ENCODE measurements around the gene BGLAP. TPM values are rescaled to one million over a fixed set of nuclear protein-coding genes. Genes with fewer than 3 reads are reported as not detected.

The BGLAP gene
- total RNA-seq, 1 experiment from 2014 or later, result 2.4 TPM

DNA sequence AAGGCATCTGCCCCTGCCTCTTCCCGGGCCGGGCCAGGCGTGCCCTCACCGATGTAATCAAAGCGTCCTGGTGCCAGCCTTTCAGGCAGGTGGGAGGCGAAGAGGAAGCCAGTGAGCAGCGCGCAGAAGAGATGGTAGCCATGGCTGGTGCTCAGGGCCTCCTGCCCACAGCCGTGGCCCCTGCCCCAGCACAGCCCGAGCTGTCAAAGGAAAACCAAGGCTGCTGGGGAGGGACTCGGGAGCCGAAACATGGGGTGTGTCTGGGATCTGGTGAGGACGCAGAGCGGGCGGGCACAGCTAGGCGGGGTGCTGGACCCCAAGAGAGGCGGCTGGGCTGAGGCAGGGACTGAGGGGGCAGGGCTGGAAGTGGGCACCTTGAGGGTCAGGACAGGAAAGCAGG lies 2.7 kb downstream of the BGLAP start:
- no peaks in the 10 kb centered on the region for H3K9me3 Mint-ChIP-seq
- peaks cover 17 to 22% of the 10 kb centered on the region in 2 experiments for H3K4me1 Mint-ChIP-seq
- H3K36me3 Mint-ChIP-seq (ENCODE audit: insufficient read depth in 1 of 3, low read depth in 3 of 3), result peaks cover 5 to 20% (median 12%) of the 10 kb centered on the region in 3 experiments; a peak in 5 of 7 replicates
- H2BK120ac ChIP-seq (ENCODE audit: low read depth, low read length, poor library complexity, severe bottlenecking), result no peak overlapping the region
- TF ChIP-seq, protein P1, sequence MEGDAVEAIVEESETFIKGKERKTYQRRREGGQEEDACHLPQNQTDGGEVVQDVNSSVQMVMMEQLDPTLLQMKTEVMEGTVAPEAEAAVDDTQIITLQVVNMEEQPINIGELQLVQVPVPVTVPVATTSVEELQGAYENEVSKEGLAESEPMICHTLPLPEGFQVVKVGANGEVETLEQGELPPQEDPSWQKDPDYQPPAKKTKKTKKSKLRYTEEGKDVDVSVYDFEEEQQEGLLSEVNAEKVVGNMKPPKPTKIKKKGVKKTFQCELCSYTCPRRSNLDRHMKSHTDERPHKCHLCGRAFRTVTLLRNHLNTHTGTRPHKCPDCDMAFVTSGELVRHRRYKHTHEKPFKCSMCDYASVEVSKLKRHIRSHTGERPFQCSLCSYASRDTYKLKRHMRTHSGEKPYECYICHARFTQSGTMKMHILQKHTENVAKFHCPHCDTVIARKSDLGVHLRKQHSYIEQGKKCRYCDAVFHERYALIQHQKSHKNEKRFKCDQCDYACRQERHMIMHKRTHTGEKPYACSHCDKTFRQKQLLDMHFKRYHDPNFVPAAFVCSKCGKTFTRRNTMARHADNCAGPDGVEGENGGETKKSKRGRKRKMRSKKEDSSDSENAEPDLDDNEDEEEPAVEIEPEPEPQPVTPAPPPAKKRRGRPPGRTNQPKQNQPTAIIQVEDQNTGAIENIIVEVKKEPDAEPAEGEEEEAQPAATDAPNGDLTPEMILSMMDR (conservative IDR thresholded peaks at IDR 0.05), result no peak
- no peak overlapping the region for H2BK15ac ChIP-seq (ENCODE audit: low read depth, low read length)
- no peaks in the 10 kb centered on the region for H3K27me3 ChIP-seq (ENCODE audit: insufficient read depth, low read length)
- no peak overlapping the region for H3T11ph ChIP-seq (ENCODE audit: low read length)
- no peak overlapping the region for H3K23ac ChIP-seq (ENCODE audit: insufficient read length, low read depth, low read length)
- H2BK12ac ChIP-seq (ENCODE audit: insufficient read length, low read depth, low read length), result no peak overlapping the region
- no peaks in the 10 kb centered on the region for H4K20me1 ChIP-seq (ENCODE audit: control insufficient read depth, insufficient read depth, insufficient read length)
- no peak overlapping the region for H3K27ac ChIP-seq (ENCODE audit: insufficient read length, low read depth, low read length)
- WGBS (ENCODE audit: extremely low coverage, insufficient read length, low lambda C conversion rate), result no CpG with 5 or more reads among the region's 17 CpGs
- peak overlapping the region; percentile 71 to 86 (median 85); a peak in 5 of 7 replicates for H3K27ac Mint-ChIP-seq
- no peak overlapping the region for H3K18ac ChIP-seq (ENCODE audit: insufficient read length, low read depth, low read length)
- H3K79me1 ChIP-seq (ENCODE audit: insufficient read depth, low read depth, low read length, poor library complexity, severe bottlenecking), result no peaks in the 10 kb centered on the region
- H3K14ac ChIP-seq (ENCODE audit: insufficient read depth, low read length), result no peak overlapping the region; the same call in 1 of the 2 replicates
- no peak for DNase-seq
- peaks cover 2% of the 10 kb centered on the region; the same call in 1 of the 2 replicates for H3K4me1 ChIP-seq (ENCODE audit: insufficient read depth, low read length)
- no peak overlapping the region for H4K91ac ChIP-seq (ENCODE audit: insufficient read length, low read depth, low read length)
- H2AK5ac ChIP-seq (ENCODE audit: insufficient read length, low read length), result no peak overlapping the region
- no peak overlapping the region for H2AFZ ChIP-seq (ENCODE audit: low read length)
- no peaks in the 10 kb centered on the region for H3K9me3 ChIP-seq (ENCODE audit: control insufficient read depth, low read depth, low read length)
- no peak overlapping the region for H3K9ac ChIP-seq (ENCODE audit: extremely low read depth, insufficient read length, low read length)
- no peak overlapping the region; a peak in 1 of 5 replicates for H3K4me3 Mint-ChIP-seq
- no peak overlapping the region for H2BK20ac ChIP-seq (ENCODE audit: low read depth, low read length, poor library complexity, severe bottlenecking)
- H4K8ac ChIP-seq (replicated peaks; ENCODE audit: insufficient read length, low read depth, low read length), result no peak overlapping the region
- no peak overlapping the region for H2BK5ac ChIP-seq (ENCODE audit: insufficient read length, low read length)
- peaks cover 3% of the 10 kb centered on the region for H3K23me2 ChIP-seq (ENCODE audit: insufficient read length, low read depth, low read length, poor library complexity, severe bottlenecking)
- H3K27me3 Mint-ChIP-seq (ENCODE audit: low read depth), result peaks cover 4% of the 10 kb centered on the region; the same call in 1 of the 2 replicates
- no peaks in the 10 kb centered on the region for H3K79me2 ChIP-seq (ENCODE audit: insufficient read depth, low read length)
- H3K56ac ChIP-seq (ENCODE audit: insufficient read length, low read depth, low read length), result no peak overlapping the region
- H3K4me2 ChIP-seq (ENCODE audit: insufficient read depth, insufficient read length, low read length), result no peak overlapping the region
- H3K4ac ChIP-seq (ENCODE audit: low read depth, low read length), result no peak overlapping the region
- no peak overlapping the region for H4K5ac ChIP-seq (ENCODE audit: insufficient read length, low read depth, low read length)

All from H9 (cell line).